ENCODE results near the gene TMBIM6.

Gene TMBIM6

GRCh38 chr12:49796606-49797448 lies 55.5 kb downstream of the TMBIM6 start:
- H3K27ac ChIP-seq (ENCODE audit: insufficient read depth, low read depth, low read length, poor library complexity, severe bottlenecking) = no peak overlapping the region
- no peak overlapping the region for H3K4me3 ChIP-seq (ENCODE audit: insufficient read depth, low read depth, low read length)
- H3K36me3 ChIP-seq (ENCODE audit: control insufficient read depth, insufficient read depth, low read length) = peaks cover 6% of the 10 kb centered on the region
- no peaks in the 10 kb centered on the region for H3K9me3 ChIP-seq (ENCODE audit: control insufficient read depth, low read length)
- H3K27me3 ChIP-seq (ENCODE audit: control insufficient read depth, insufficient read depth, low read length, poor library complexity, severe bottlenecking) = no peaks in the 10 kb centered on the region
- 94 to 95% methylated on average over 17 of the region's 17 CpGs for WGBS, 2 experiments
- H3K4me1 ChIP-seq (ENCODE audit: control insufficient read depth, insufficient read depth, low read length) = no peaks in the 10 kb centered on the region

GRCh38 chr12:49797449-49797776 lies 56.1 kb downstream of the TMBIM6 start:
- H3K4me3 ChIP-seq (ENCODE audit: insufficient read depth, low read depth, low read length) = no peak overlapping the region
- 88 to 96% methylated on average over 2 of the region's 2 CpGs for WGBS, 2 experiments
- H3K4me1 ChIP-seq (ENCODE audit: control insufficient read depth, insufficient read depth, low read length) = no peaks in the 10 kb centered on the region
- no peaks in the 10 kb centered on the region for H3K27me3 ChIP-seq (ENCODE audit: control insufficient read depth, insufficient read depth, low read length, poor library complexity, severe bottlenecking)
- no peaks in the 10 kb centered on the region for H3K9me3 ChIP-seq (ENCODE audit: control insufficient read depth, low read length)
- no peak overlapping the region for H3K27ac ChIP-seq (ENCODE audit: insufficient read depth, low read depth, low read length, poor library complexity, severe bottlenecking)
- H3K36me3 ChIP-seq (ENCODE audit: control insufficient read depth, insufficient read depth, low read length) = peaks cover 6% of the 10 kb centered on the region

- 94 to 96% methylated on average over 7 of the region's 7 CpGs for WGBS, 2 experiments
- H3K27ac ChIP-seq (ENCODE audit: insufficient read depth, low read depth, low read length, poor library complexity, severe bottlenecking) = no peak overlapping the region
- no peaks in the 10 kb centered on the region for H3K4me1 ChIP-seq (ENCODE audit: control insufficient read depth, insufficient read depth, low read length)
- H3K27me3 ChIP-seq (ENCODE audit: control insufficient read depth, insufficient read depth, low read length, poor library complexity, severe bottlenecking) = no peaks in the 10 kb centered on the region
- peaks cover 6% of the 10 kb centered on the region for H3K36me3 ChIP-seq (ENCODE audit: control insufficient read depth, insufficient read depth, low read length)
- H3K9me3 ChIP-seq (ENCODE audit: control insufficient read depth, low read length) = no peaks in the 10 kb centered on the region
- H3K4me3 ChIP-seq (ENCODE audit: insufficient read depth, low read depth, low read length) = no peak overlapping the region
Observed at GRCh38 chr12:49798248-49798647, 56.9 kb downstream of the TMBIM6 start.

GRCh38 chr12:49798934-49799333 lies 57.6 kb downstream of the TMBIM6 start:
- Histone ChIP-seq H3K27me3 (ENCODE audit: control insufficient read depth, insufficient read depth, low read length, poor library complexity, severe bottlenecking) (no peaks in the 10 kb centered on the region), H3K9me3 (ENCODE audit: control insufficient read depth, low read length) (no peaks in the 10 kb centered on the region), H3K36me3 (ENCODE audit: control insufficient read depth, insufficient read depth, low read length) (peaks cover 6% of the 10 kb centered on the region), H3K4me1 (ENCODE audit: control insufficient read depth, insufficient read depth, low read length) (no peaks in the 10 kb centered on the region), H3K4me3 (ENCODE audit: insufficient read depth, low read depth, low read length) (no peak overlapping the region), H3K27ac (ENCODE audit: insufficient read depth, low read depth, low read length, poor library complexity, severe bottlenecking) (no peak overlapping the region)
- 70 to 73% methylated on average over 2 of the region's 2 CpGs for WGBS, 2 experiments

- H3K4me3 ChIP-seq (ENCODE audit: insufficient read depth, low read depth, low read length) = no peak overlapping the region
- H3K27me3 ChIP-seq (ENCODE audit: control insufficient read depth, insufficient read depth, low read length, poor library complexity, severe bottlenecking) = no peaks in the 10 kb centered on the region
- 92 to 97% methylated on average over 10 to 11 of the region's 11 CpGs for WGBS, 2 experiments
- H3K36me3 ChIP-seq (ENCODE audit: control insufficient read depth, insufficient read depth, low read length) = peaks cover 6% of the 10 kb centered on the region
- no peaks in the 10 kb centered on the region for H3K9me3 ChIP-seq (ENCODE audit: control insufficient read depth, low read length)
- H3K27ac ChIP-seq (ENCODE audit: insufficient read depth, low read depth, low read length, poor library complexity, severe bottlenecking) = no peak overlapping the region
- no peaks in the 10 kb centered on the region for H3K4me1 ChIP-seq (ENCODE audit: control insufficient read depth, insufficient read depth, low read length)
Observed at GRCh38 chr12:49800421-49801140, 59.2 kb downstream of the TMBIM6 start.

- 94% methylated on average over 17 of the region's 17 CpGs for WGBS, 2 experiments
- Histone ChIP-seq H3K9me3 (ENCODE audit: control insufficient read depth, low read length) (no peaks in the 10 kb centered on the region), H3K4me3 (ENCODE audit: insufficient read depth, low read depth, low read length) (no peak overlapping the region)
Observed at GRCh38 chr12:49801141-49802063, 60.0 kb downstream of the TMBIM6 start.

GRCh38 chr12:49803693-49804450 lies 62.5 kb downstream of the TMBIM6 start:
- 94% methylated on average over 12 of the region's 12 CpGs for WGBS, 2 experiments
- Histone ChIP-seq H3K27ac (ENCODE audit: insufficient read depth, low read depth, low read length, poor library complexity, severe bottlenecking) (no peak overlapping the region), H3K9me3 (ENCODE audit: control insufficient read depth, low read length) (no peaks in the 10 kb centered on the region), H3K4me3 (ENCODE audit: insufficient read depth, low read depth, low read length) (no peak overlapping the region), H3K36me3 (ENCODE audit: control insufficient read depth, insufficient read depth, low read length) (no peaks in the 10 kb centered on the region), H3K4me1 (ENCODE audit: control insufficient read depth, insufficient read depth, low read length) (peaks cover 22% of the 10 kb centered on the region), H3K27me3 (ENCODE audit: control insufficient read depth, insufficient read depth, low read length, poor library complexity, severe bottlenecking) (no peaks in the 10 kb centered on the region)

More at GRCh38 chr12:49801141-49802063, 60.0 kb downstream of the TMBIM6 start:
- no peak overlapping the region for H3K27ac ChIP-seq (ENCODE audit: insufficient read depth, low read depth, low read length, poor library complexity, severe bottlenecking)
- no peaks in the 10 kb centered on the region for H3K27me3 ChIP-seq (ENCODE audit: control insufficient read depth, insufficient read depth, low read length, poor library complexity, severe bottlenecking)
- H3K4me1 ChIP-seq (ENCODE audit: control insufficient read depth, insufficient read depth, low read length) = peaks cover under 1% of the 10 kb centered on the region
- peaks cover 6% of the 10 kb centered on the region for H3K36me3 ChIP-seq (ENCODE audit: control insufficient read depth, insufficient read depth, low read length)

- H3K36me3 ChIP-seq (ENCODE audit: control insufficient read depth, insufficient read depth, low read length) = no peaks in the 10 kb centered on the region
- H3K9me3 ChIP-seq (ENCODE audit: control insufficient read depth, low read length) = no peaks in the 10 kb centered on the region
- peaks cover 30% of the 10 kb centered on the region for H3K4me1 ChIP-seq (ENCODE audit: control insufficient read depth, insufficient read depth, low read length)
- no peaks in the 10 kb centered on the region for H3K27me3 ChIP-seq (ENCODE audit: control insufficient read depth, insufficient read depth, low read length, poor library complexity, severe bottlenecking)
- no peak overlapping the region for H3K27ac ChIP-seq (ENCODE audit: insufficient read depth, low read depth, low read length, poor library complexity, severe bottlenecking)
- H3K4me3 ChIP-seq (ENCODE audit: insufficient read depth, low read depth, low read length) = no peak overlapping the region
- WGBS, 2 experiments = 93 to 95% methylated on average over 10 of the region's 10 CpGs
Observed at GRCh38 chr12:49804821-49805220, 63.5 kb downstream of the TMBIM6 start.

- H3K27ac ChIP-seq (ENCODE audit: insufficient read depth, low read depth, low read length, poor library complexity, severe bottlenecking) = no peak overlapping the region
- H3K4me1 ChIP-seq (ENCODE audit: control insufficient read depth, insufficient read depth, low read length) = peaks cover 33% of the 10 kb centered on the region
- no peaks in the 10 kb centered on the region for H3K36me3 ChIP-seq (ENCODE audit: control insufficient read depth, insufficient read depth, low read length)
- WGBS, 2 experiments = 94 to 97% methylated on average over 5 of the region's 5 CpGs
- no peak overlapping the region for H3K4me3 ChIP-seq (ENCODE audit: insufficient read depth, low read depth, low read length)
- no peaks in the 10 kb centered on the region for H3K9me3 ChIP-seq (ENCODE audit: control insufficient read depth, low read length)
- no peaks in the 10 kb centered on the region for H3K27me3 ChIP-seq (ENCODE audit: control insufficient read depth, insufficient read depth, low read length, poor library complexity, severe bottlenecking)
Observed at GRCh38 chr12:49805409-49805808, 64.1 kb downstream of the TMBIM6 start.

Measured in ectodermal cell (in vitro differentiated cells).